Bronchial smooth muscle cell (primary cell): ENCODE results near the gene MBL2. TPM values are rescaled to one million over a fixed set of nuclear protein-coding genes. Genes with fewer than 3 reads are reported as not detected.

ENCODE experiments used
- total RNA-seq: library from RNA; depleted of rRNA; stranded (reverse); fragments of >200 nt; gene quantifications from 2 replicates; pipeline ENCODE4 v1.2.1, GENCODE V29; 2014

MBL2 gene
- not detected in 2 replicates for total RNA-seq

GRCh38 chr10:52772623-52773022 lies at the start of gene MBL2:
MBL2 (minus strand) TSS chr10:52772784; CDS start chr10:52771635, 1,149 bp downstream.

